Loucy (cell line): Measurements from ENCODE around the gene RAPGEF1.

Experiments used
- EZH2phosphoT487 ChIP-seq: fragments of 200-600 bp; IDR thresholded peaks from 2 replicates; pipeline ENCODE4 v1.6.1; 2018; ENCODE audit warnings: antibody characterized with exemption, mild to moderate bottlenecking, moderate library complexity, borderline replicate concordance
- TF ChIP-seq, protein P1 (sequence below): fragments of 200-600 bp; sonication (generic); conservative IDR thresholded peaks from 2 replicates; pipeline ENCODE4 v1.5.1; 2014; ENCODE audit warnings: mild to moderate bottlenecking, antibody characterized with exemption, low read length

DNA sequence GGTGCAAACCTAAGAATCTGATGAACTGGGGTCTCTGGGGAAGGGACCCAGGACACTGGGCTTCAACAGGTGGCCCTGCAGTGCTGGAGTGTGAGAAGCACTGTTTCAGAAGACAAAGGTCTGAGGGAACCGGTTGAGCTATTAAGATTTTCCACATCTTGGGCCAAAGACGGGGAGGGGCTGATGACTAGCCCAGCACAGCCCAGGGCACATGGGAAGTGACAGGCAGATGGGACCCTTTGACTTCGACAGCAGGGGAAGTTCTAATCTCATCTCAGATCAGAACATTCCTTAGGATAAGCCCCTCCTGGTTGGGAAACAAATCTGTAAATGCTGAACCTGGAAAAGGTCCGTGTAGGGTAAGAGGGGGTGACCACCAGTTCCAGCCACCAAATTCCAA, 67.4 kb downstream of the RAPGEF1 start:
- TF ChIP-seq, protein P1, sequence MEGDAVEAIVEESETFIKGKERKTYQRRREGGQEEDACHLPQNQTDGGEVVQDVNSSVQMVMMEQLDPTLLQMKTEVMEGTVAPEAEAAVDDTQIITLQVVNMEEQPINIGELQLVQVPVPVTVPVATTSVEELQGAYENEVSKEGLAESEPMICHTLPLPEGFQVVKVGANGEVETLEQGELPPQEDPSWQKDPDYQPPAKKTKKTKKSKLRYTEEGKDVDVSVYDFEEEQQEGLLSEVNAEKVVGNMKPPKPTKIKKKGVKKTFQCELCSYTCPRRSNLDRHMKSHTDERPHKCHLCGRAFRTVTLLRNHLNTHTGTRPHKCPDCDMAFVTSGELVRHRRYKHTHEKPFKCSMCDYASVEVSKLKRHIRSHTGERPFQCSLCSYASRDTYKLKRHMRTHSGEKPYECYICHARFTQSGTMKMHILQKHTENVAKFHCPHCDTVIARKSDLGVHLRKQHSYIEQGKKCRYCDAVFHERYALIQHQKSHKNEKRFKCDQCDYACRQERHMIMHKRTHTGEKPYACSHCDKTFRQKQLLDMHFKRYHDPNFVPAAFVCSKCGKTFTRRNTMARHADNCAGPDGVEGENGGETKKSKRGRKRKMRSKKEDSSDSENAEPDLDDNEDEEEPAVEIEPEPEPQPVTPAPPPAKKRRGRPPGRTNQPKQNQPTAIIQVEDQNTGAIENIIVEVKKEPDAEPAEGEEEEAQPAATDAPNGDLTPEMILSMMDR: no peak
- TF ChIP-seq EZH2phosphoT487: no peak
